ENCODE results near the gene CLTC. TPM values are rescaled to one million over a fixed set of nuclear protein-coding genes. Genes with fewer than 3 reads are reported as not detected.

CLTC gene
- total and polyA plus RNA-seq, 10 of the 15 experiments (the other 5 are each of a cell fraction or from before 2014, with no cell fraction given): 77.5 to 188 (median 129) TPM

- Histone ChIP-seq H3K4me2 (ENCODE audit: control insufficient read depth, insufficient read depth) (no peak overlapping the region), H3K4me3 (no peak overlapping the region), H3K4me1 (ENCODE audit: control insufficient read depth, insufficient read depth, low read length) (peaks cover 10% of the 10 kb centered on the region), H3K9me3 (replicated peaks; ENCODE audit: control insufficient read depth, insufficient read depth, low read length) (no peaks in the 10 kb centered on the region), H3K9ac (ENCODE audit: control insufficient read depth, insufficient read depth, low read length) (no peak overlapping the region), H3K36me3 (ENCODE audit: control insufficient read depth in 2 of 2, insufficient read depth in 2 of 2, low read length in 1 of 2) (peaks cover 9 to 25% of the 10 kb centered on the region in 2 experiments), H4K20me1 (ENCODE audit: control insufficient read depth, insufficient read depth) (no peaks in the 10 kb centered on the region; the same call in 1 of the 2 replicates), H3K27ac (ENCODE audit: control insufficient read depth, insufficient read depth) (no peak overlapping the region), H3K79me2 (ENCODE audit: control insufficient read depth, insufficient read depth, low read length) (peaks cover 77% of the 10 kb centered on the region), H3K27me3 (replicated peaks in 1 of 2; ENCODE audit: control insufficient read depth in 2 of 2, insufficient read depth in 2 of 2, low read length in 1 of 2) (no peaks in the 10 kb centered on the region), H2AFZ (ENCODE audit: control insufficient read depth, low read depth, low read length) (no peak overlapping the region)
- RAD21 ChIA-PET (ENCODE audit: unreplicated experiment): no interaction called here
- DNase-seq (ENCODE audit: low read depth, low spot score): no peak
- in situ Hi-C loops (cut with MboI) (no loop called here), intact Hi-C loops (cut with micrococcal nuclease; ENCODE audit: unreplicated experiment) (no loop called here)
- SMC1A ChIA-PET (ENCODE audit: uncharacterized antibody, unreplicated experiment): no interaction called here
- CTCF ChIA-PET: no interaction called here
- BruUV-seq (replicated peaks): no TSS peak
- TF ChIP-seq NFXL1 (IDR thresholded peaks at IDR 0.05; ENCODE audit: borderline replicate concordance): 0 out of 2 replicates have a peak, but pooled peaks have one; percentile 22
- no peak for TF ChIP-seq POLR2AphosphoS2 (IDR thresholded peaks at IDR 0.05; ENCODE audit: low read depth, low read length)
- POLR2A ChIA-PET: no interaction called here
- WGBS (ENCODE audit: insufficient coverage, insufficient replicate concordance, low lambda C conversion rate, missing lambda C conversion rate): 100% methylated on average over 7 of the region's 7 CpGs
- no peak for ATAC-seq
- FAIRE-seq: no peak
Measured at GRCh38 chr17:59699218-59699617, 79.5 kb downstream of the CLTC start.

- no peaks in the 10 kb centered on the region for H3K27me3 ChIP-seq (replicated peaks in 1 of 2; ENCODE audit: control insufficient read depth in 2 of 2, insufficient read depth in 2 of 2, low read length in 1 of 2)
- ATAC-seq: no peak
- H2AFZ ChIP-seq (ENCODE audit: control insufficient read depth, low read depth, low read length): no peak overlapping the region
- no peaks in the 10 kb centered on the region for H3K9me3 ChIP-seq (replicated peaks; ENCODE audit: control insufficient read depth, insufficient read depth, low read length)
- no peak overlapping the region for H3K4me3 ChIP-seq
- peaks cover 83% of the 10 kb centered on the region for H3K79me2 ChIP-seq (ENCODE audit: control insufficient read depth, insufficient read depth, low read length)
- intact Hi-C loops (cut with micrococcal nuclease; ENCODE audit: unreplicated experiment): no loop called here
- H3K36me3 ChIP-seq (ENCODE audit: control insufficient read depth in 2 of 2, insufficient read depth in 2 of 2, low read length in 1 of 2): peaks cover 6 to 25% of the 10 kb centered on the region in 2 experiments
- 76% methylated on average over 6 of the region's 6 CpGs for WGBS (ENCODE audit: insufficient coverage, insufficient replicate concordance, low lambda C conversion rate, missing lambda C conversion rate)
- no peak for FAIRE-seq
- H3K4me2 ChIP-seq (ENCODE audit: control insufficient read depth, insufficient read depth): no peak overlapping the region
- peak; percentile 40; the same call in 1 of the 2 replicates for TF ChIP-seq POLR2A (IDR thresholded peaks at IDR 0.05; ENCODE audit: low read depth, low read length)
- no peak for TF ChIP-seq IKZF2 (IDR thresholded peaks at IDR 0.05)
- no peak for DNase-seq (ENCODE audit: low read depth, low spot score)
- no TSS peak for BruUV-seq (replicated peaks)
- SMC1A ChIA-PET (ENCODE audit: uncharacterized antibody, unreplicated experiment): no interaction called here
- no peak overlapping the region for H3K9ac ChIP-seq (ENCODE audit: control insufficient read depth, insufficient read depth, low read length)
- CTCF ChIA-PET: interaction anchor here (1.3 kb wide), 1 partner anchor 17 kb away, joined by 3 read pairs; no protein-coding TSS in a partner anchor
- in situ Hi-C loops (cut with MboI): no loop called here
- H4K20me1 ChIP-seq (ENCODE audit: control insufficient read depth, insufficient read depth): no peaks in the 10 kb centered on the region; the same call in 1 of the 2 replicates
- POLR2A ChIA-PET: no interaction called here
- peaks cover 10% of the 10 kb centered on the region for H3K4me1 ChIP-seq (ENCODE audit: control insufficient read depth, insufficient read depth, low read length)
- RAD21 ChIA-PET (ENCODE audit: unreplicated experiment): no interaction called here
- no peak overlapping the region for H3K27ac ChIP-seq (ENCODE audit: control insufficient read depth, insufficient read depth)
Measured at GRCh38 chr17:59699786-59700185, 80.1 kb downstream of the CLTC start.
